ENCODE results near the gene SPRR3.
"Not testable (repeated sequence)": the region's sequence is repeated elsewhere in the genome, so short reads cannot be mapped to it uniquely, and the experiment has no call there.

Gene SPRR3

DNA sequence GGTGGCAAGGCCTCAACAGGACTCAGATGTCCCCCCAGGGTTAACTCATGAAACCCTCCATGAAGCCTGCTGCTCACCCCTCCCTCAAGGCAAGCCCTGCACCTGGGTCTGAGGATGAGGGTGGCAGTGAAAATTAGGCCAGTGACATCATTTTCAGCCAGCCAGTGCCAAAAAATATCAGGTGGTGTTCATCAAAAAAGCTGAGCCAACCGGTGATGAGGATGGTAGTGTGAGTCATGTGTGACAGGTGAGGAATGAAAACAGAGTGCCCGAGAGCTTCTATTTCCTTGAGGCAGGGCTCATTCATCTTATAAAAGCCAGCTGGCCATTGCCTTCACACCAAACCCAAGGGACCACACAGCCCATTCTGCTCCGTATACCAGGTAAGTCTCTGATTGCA lies 17.8 kb upstream of the SPRR3 start, which contains the start of gene SPRR1A:
TSS of gene SPRR1A (plus strand) at position 339 of the 400 bp plus-strand sequence. CDS start 1,150 bp downstream, outside the sequence.
- DNase-seq, result no peak

GRCh38 chr1:152986578-152986977 lies 15.0 kb upstream of the SPRR3 start:
- DNase-seq, result no peak

- DNase-seq, result no peak
Measured at GRCh38 chr1:152993186-152993585, 8.4 kb upstream of the SPRR3 start.

- DNase-seq, result no peak
Measured at GRCh38 chr1:152995842-152996241, 5.7 kb upstream of the SPRR3 start.

DNA sequence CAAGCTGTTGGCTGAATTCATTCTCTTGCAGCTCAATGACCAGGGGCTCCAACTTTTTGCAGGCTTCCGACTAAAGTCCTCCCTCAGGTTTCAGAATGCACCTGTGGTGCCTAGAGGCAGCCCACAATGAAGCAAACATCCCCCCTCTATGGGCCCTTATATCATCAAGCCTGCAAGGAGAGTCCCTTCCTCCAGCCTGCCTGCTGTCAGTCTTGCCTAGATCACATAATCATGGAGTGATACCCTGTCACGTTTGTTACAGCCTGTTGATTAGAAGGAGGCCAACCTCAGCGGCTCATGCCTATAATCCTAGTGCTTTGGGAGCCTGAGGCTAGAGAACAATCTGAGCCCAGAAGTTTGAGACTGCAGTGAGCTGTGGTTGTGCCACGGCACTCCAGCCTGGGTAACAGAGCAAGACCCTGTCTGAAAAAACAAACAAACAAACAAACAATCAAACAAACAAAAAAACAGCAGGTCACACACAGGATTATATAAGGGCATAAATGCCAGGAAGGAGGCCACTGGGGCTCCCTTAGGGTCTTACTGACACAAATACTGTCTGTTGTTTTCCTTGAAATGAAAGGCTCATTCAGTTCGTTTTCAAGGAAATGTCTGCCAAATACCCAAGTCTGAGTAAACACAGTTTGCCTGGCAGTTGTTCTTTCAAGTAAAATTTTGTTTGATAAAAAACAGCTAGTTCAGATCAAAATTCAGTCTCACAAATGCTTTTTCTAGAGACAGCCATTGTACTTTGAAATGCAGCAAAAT lies 4.7 kb upstream of the SPRR3 start:
- DNase-seq, result no peak

DNA sequence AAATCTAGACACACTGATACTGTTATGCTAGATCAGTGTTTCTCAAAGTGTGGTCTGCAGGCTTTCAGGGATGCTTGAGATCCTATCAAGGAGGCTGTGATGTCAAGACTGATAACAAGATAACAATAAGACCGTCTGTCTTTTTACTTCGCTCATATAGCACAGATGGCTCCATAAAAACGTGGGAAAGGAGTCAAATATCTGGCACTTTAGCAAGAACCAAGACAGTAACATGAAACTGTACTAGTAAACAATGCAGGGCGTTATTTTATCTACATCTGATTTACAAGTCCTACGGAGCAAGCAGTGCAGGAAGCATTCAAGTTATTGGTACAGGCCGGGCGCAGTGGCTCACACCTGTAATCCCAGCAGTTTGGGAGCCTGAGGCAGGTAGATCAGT lies 3.6 kb upstream of the SPRR3 start:
- DNase-seq, result no peak

DNA sequence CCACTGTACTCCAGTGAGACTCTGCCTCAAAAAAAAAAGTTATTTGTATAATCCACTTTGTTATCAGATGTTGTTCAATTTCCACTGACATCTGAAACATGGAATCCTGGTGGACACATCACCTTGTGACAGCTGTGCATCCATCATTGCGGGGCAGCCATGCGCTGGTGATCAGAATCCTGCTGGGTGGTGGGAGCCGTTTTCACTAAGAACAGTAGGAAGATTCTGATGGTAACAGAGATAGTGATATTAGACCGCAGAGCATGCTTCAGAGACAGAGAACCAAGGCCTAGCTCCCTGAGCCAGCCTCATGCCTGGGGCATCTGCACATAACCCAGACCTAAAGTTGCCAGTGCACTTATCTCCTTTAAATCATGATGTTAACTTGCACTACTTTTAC lies 3.1 kb upstream of the SPRR3 start:
- no peak for DNase-seq

- DNase-seq, result no peak
Measured at GRCh38 chr1:152999818-153000217, 1.7 kb upstream of the SPRR3 start.

GRCh38 chr1:153000294-153000693 lies 1.3 kb upstream of the SPRR3 start:
- no peak for DNase-seq

- DNase-seq, result not testable (repeated sequence)
Measured at GRCh38 chr1:153011235-153011758, 9.7 kb downstream of the SPRR3 start.

DNA sequence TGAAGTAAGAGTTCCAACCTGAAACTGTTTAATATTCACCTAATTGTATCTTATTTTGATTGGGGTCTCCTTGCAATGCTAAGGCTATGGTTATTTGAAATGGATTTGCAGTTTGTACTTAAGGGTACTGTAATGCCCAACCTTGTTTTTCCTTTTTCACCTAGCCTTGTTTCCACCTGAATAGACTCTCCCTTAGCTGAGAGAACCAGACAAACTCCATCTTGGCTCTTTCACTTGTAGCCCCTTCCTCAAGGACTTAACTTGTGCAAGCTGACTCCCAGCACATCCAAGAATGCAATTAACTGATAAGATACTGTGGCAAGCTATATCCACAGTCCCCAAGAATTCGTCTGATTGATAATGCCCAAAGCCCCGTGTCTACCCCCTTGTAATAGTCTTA lies 20.3 kb downstream of the SPRR3 start:
- not testable (repeated sequence) for DNase-seq

- not testable (repeated sequence) for DNase-seq
Measured at GRCh38 chr1:153022340-153022739, 20.8 kb downstream of the SPRR3 start.

GRCh38 chr1:153023109-153023508 lies 21.6 kb downstream of the SPRR3 start:
- DNase-seq, result no peak

GRCh38 chr1:153024413-153024812 lies 22.9 kb downstream of the SPRR3 start:
- DNase-seq, result no peak

DNA sequence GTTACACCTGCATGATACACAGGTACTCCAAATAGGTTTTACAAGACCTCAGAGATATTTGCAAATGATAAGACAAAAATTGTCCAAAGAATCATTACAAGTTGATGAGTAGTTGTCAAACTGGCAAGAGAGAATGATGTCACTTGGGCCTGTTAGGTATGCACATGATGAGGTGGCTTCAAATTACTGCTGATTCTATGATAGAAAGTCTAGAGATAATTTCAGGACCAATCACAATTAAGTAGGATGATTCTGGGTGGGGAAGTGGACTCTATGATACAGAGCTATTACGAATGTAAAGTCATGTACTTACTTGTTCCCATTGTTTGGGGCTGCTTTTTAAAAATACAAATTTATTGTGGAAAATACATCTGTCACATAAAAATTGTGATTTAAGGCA lies 24.2 kb downstream of the SPRR3 start:
- DNase-seq, result no peak

GRCh38 chr1:153028766-153029165 lies 27.2 kb downstream of the SPRR3 start:
- no peak for DNase-seq

- DNase-seq, result no peak
Measured at GRCh38 chr1:153030895-153031294, 29.3 kb downstream of the SPRR3 start, which contains the start of gene SPRR1B. Gene SPRR1B (plus strand): TSS chr1:153031203. CDS start chr1:153032346, 1,143 bp downstream.

GRCh38 chr1:153032073-153032472 lies 30.5 kb downstream of the SPRR3 start:
- no peak for DNase-seq

DNA sequence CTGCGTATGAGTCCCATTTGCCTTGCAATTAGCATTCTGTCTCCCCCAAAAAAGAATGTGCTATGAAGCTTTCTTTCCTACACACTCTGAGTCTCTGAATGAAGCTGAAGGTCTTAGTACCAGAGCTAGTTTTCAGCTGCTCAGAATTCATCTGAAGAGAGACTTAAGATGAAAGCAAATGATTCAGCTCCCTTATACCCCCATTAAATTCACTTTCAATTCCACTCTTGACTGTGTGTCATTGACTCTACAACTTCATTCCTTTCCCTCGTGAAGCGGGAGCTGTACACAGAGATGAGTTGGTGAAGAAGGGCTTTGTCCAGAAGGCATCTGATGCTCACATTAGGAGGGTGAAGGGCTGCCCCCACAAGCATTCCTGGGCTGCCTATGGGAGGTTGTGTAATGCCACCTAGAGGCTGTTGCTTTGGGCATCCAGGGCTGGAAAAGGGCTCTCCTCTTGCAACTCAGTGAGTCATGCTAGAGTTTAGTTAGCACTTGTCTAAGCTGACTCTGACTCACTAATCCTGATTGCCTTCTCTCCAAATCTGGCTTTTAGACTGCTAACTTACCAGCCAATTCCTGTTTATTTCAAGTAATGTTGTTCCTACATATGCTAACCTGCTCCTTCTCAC lies 31.2 kb downstream of the SPRR3 start:
- DNase-seq, result no peak

- DNase-seq, result no peak
Measured at GRCh38 chr1:153035211-153035610, 33.7 kb downstream of the SPRR3 start.

GRCh38 chr1:153040950-153041631 lies 39.5 kb downstream of the SPRR3 start, which contains the start of gene SPRR2D:
Gene SPRR2D (minus strand): TSS chr1:153041120. CDS start chr1:153040346, 774 bp downstream.
- no peak for DNase-seq

DNA sequence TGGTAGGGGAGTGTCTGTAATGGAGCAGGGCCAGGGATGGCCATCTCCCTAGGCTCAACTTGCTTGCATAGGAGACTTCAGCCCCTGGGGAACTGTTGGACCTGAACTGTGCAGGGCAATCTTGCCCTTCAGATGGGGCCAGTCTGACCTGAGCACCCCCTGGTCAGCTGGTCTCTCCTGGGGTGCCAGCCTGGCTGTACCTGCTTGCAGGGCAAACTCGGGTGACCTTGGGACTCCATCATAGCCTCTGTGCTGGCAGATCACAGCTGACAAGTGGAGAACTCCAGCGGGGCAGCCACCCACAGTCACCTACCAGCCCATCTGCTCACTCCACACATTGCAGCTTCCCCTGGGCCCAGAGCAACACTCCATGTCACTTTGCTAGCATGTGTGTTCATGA lies 47.7 kb downstream of the SPRR3 start:
- DNase-seq, result no peak
